Measurements from ENCODE around the gene PGM5. TPM values are rescaled to one million over a fixed set of nuclear protein-coding genes. Genes with fewer than 3 reads are reported as not detected.

The PGM5 gene
- polyA plus RNA-seq, 1 donor (not counting 4 experiments of a cell fraction or from before 2014, with no cell fraction given) = 0.18 TPM

GRCh38 chr9:68457803-68458202 is 101.4 kb downstream of the PGM5 start:
- no peak overlapping the region for H3K4me2 ChIP-seq (ENCODE audit: control insufficient read depth, extremely low read depth, insufficient read depth, low read depth, low read length)
- DNase-seq (ENCODE audit: low read depth, low spot score) = no peak
- no peaks in the 10 kb centered on the region for H3K79me2 ChIP-seq (ENCODE audit: control insufficient read depth, insufficient read depth, low read length)
- H3K9me1 ChIP-seq (ENCODE audit: control insufficient read depth, extremely low read depth, insufficient read depth, low read length) = no peaks in the 10 kb centered on the region
- no peaks in the 10 kb centered on the region for H3K27me3 ChIP-seq (ENCODE audit: control insufficient read depth, extremely low read depth, insufficient read depth, low read length)
- TF ChIP-seq CTCF (optimal IDR thresholded peaks at IDR 0.05 in 1 of 3, IDR thresholded peaks at IDR 0.05 in 1 of 3, conservative IDR thresholded peaks at IDR 0.05 in 1 of 3; ENCODE audit: extremely low read depth in 1 of 3, insufficient read depth in 2 of 3, low read length in 3 of 3) = no peak
- no peak for TF ChIP-seq EZH2 (IDR thresholded peaks at IDR 0.05; ENCODE audit: low read length)
- H4K20me1 ChIP-seq (ENCODE audit: control insufficient read depth, extremely low read depth, insufficient read depth, low read length) = no peaks in the 10 kb centered on the region
- no peak overlapping the region for H2AFZ ChIP-seq (ENCODE audit: control insufficient read depth, low read length)
- dilution Hi-C loops (cut with MboI; ENCODE audit: extremely low pct_ligation_motif_present, low sequenced_read_pairs) = no loop called here
- no peaks in the 10 kb centered on the region for H3K36me3 ChIP-seq (ENCODE audit: control insufficient read depth in 2 of 2, extremely low read depth in 1 of 2, insufficient read depth in 2 of 2, low read length in 2 of 2)
- FAIRE-seq = no peak
- no peak overlapping the region for H3K27ac ChIP-seq (ENCODE audit: control insufficient read depth, insufficient read depth, low read length)
- no peaks in the 10 kb centered on the region for H3K4me1 ChIP-seq (ENCODE audit: control insufficient read depth, extremely low read depth, insufficient read depth, low read length)
- no peaks in the 10 kb centered on the region for H3K9me3 ChIP-seq (ENCODE audit: control insufficient read depth, low read depth, low read length)
- H3K9ac ChIP-seq (ENCODE audit: control insufficient read depth, extremely low read depth, insufficient read depth, low read length) = no peak overlapping the region
- no peak overlapping the region for H3K4me3 ChIP-seq (ENCODE audit: control insufficient read depth in 2 of 3, extremely low read depth in 1 of 3, insufficient read depth in 2 of 3, low read depth in 1 of 3, low read length in 3 of 3)

- H3K4me2 ChIP-seq (ENCODE audit: control insufficient read depth, extremely low read depth, insufficient read depth, low read depth, low read length) = no peak overlapping the region
- dilution Hi-C loops (cut with MboI; ENCODE audit: extremely low pct_ligation_motif_present, low sequenced_read_pairs) = no loop called here
- no peak for FAIRE-seq
These were observed 102.5 kb downstream of the PGM5 start for GRCh38 chr9:68458918-68459317.

More at GRCh38 chr9:68458918-68459317, 102.5 kb downstream of the PGM5 start:
- TF ChIP-seq EZH2 (IDR thresholded peaks at IDR 0.05; ENCODE audit: low read length) (no peak), CTCF (optimal IDR thresholded peaks at IDR 0.05 in 1 of 3, IDR thresholded peaks at IDR 0.05 in 1 of 3, conservative IDR thresholded peaks at IDR 0.05 in 1 of 3; ENCODE audit: extremely low read depth in 1 of 3, insufficient read depth in 2 of 3, low read length in 3 of 3) (no peak)
- Histone ChIP-seq H3K9me1 (ENCODE audit: control insufficient read depth, extremely low read depth, insufficient read depth, low read length) (no peaks in the 10 kb centered on the region), H3K36me3 (ENCODE audit: control insufficient read depth in 2 of 2, extremely low read depth in 1 of 2, insufficient read depth in 2 of 2, low read length in 2 of 2) (no peaks in the 10 kb centered on the region), H3K4me1 (ENCODE audit: control insufficient read depth, extremely low read depth, insufficient read depth, low read length) (no peaks in the 10 kb centered on the region), H3K27me3 (ENCODE audit: control insufficient read depth, extremely low read depth, insufficient read depth, low read length) (no peaks in the 10 kb centered on the region), H3K4me3 (ENCODE audit: control insufficient read depth in 2 of 3, extremely low read depth in 1 of 3, insufficient read depth in 2 of 3, low read depth in 1 of 3, low read length in 3 of 3) (no peak overlapping the region), H4K20me1 (ENCODE audit: control insufficient read depth, extremely low read depth, insufficient read depth, low read length) (no peaks in the 10 kb centered on the region), H3K27ac (ENCODE audit: control insufficient read depth, insufficient read depth, low read length) (no peak overlapping the region), H2AFZ (ENCODE audit: control insufficient read depth, low read length) (no peak overlapping the region), H3K9ac (ENCODE audit: control insufficient read depth, extremely low read depth, insufficient read depth, low read length) (no peak overlapping the region), H3K79me2 (ENCODE audit: control insufficient read depth, insufficient read depth, low read length) (no peaks in the 10 kb centered on the region), H3K9me3 (ENCODE audit: control insufficient read depth, low read depth, low read length) (no peaks in the 10 kb centered on the region)
- DNase-seq (ENCODE audit: low read depth, low spot score) = no peak

Data from keratinocyte (primary cell).